Skeletal muscle tissue (tissue), 4 donors: ENCODE data around the gene CAMLG. TPM values are rescaled to one million over a fixed set of nuclear protein-coding genes. Genes with fewer than 3 reads are reported as not detected.

Experiments used
- H3K27ac ChIP-seq: one replicate; pipeline ENCODE4 v1.7.0; 2013; ENCODE audit warnings: mild to moderate bottlenecking, low read depth, low read length, inconsistent platforms
- H3K27me3 ChIP-seq, 3 donors: one replicate each; pipeline ENCODE4 v1.7.0; 2013; ENCODE audit warnings: low read length in 3 of 3; ENCODE audit not compliant: control insufficient read depth in 3 of 3, insufficient read depth in 3 of 3
- H3K36me3 ChIP-seq, 3 donors: one replicate each; pipeline ENCODE4 v1.7.0; 2013; ENCODE audit warnings: low read length in 3 of 3; ENCODE audit not compliant: control insufficient read depth in 3 of 3, insufficient read depth in 3 of 3
- H3K4me1 ChIP-seq, 3 donors: one replicate each; pipeline ENCODE4 v1.7.0; 2013; ENCODE audit warnings: low read length in 3 of 3, mild to moderate bottlenecking in 3 of 3; ENCODE audit not compliant: control insufficient read depth in 3 of 3, insufficient read depth in 3 of 3
- H3K4me3 ChIP-seq, 3 donors: one replicate each; pipeline ENCODE4 v1.7.0; 2013; ENCODE audit warnings: low read length in 3 of 3
- H3K9ac ChIP-seq, 3 donors: one replicate each; pipeline ENCODE4 v1.7.0; 2013; ENCODE audit warnings: low read length in 3 of 3, mild to moderate bottlenecking in 3 of 3, moderate library complexity in 2 of 3, low read depth in 1 of 3
- H3K9me3 ChIP-seq, 3 donors: one replicate each; pipeline ENCODE4 v1.7.0; 2013; ENCODE audit warnings: low read length in 3 of 3; ENCODE audit not compliant: control insufficient read depth in 3 of 3
- total RNA-seq: library from RNA; depleted of rRNA; stranded (reverse); fragments of >200 nt; gene quantifications from one replicate; pipeline ENCODE4 v1.2.3, GENCODE V29; 2014
- donor health status: Osteomylitis.

The CAMLG gene
- total RNA-seq, 1 donor from 2014 or later: 28.7 TPM

- Histone ChIP-seq H3K9ac (no peak overlapping the region), H3K4me1 (no peaks in the 10 kb centered on the region), H3K27me3 (no peaks in the 10 kb centered on the region), H3K9me3 (no peaks in the 10 kb centered on the region), H3K36me3 (peaks cover 32 to 36% (median 34%) of the 10 kb centered on the region in 3 donors), H3K4me3 (no peak overlapping the region), H3K27ac (no peak overlapping the region)
Observed at GRCh38 chr5:134772461-134773125, 34.2 kb downstream of the CAMLG start.

DNA sequence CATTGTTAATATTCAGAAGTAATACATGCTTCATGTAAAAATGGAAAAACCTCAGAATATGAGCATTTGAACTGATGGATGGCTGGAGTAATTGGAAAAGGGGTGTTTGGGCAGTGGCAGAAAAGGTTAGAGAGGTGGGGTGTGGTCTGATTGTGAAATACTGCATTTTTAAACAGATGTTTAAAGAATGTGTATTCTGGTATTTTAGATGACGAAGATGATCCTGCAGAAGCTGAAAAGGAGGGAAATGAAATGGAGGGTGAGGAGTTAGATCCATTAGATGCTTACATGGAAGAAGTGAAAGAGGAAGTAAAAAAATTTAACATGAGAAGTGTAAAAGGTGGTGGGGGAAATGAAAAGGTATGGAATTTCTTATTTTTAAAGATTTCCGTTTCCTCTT, 39.0 kb downstream of the CAMLG start:
- no peaks in the 10 kb centered on the region for H3K27me3 ChIP-seq
- H3K36me3 ChIP-seq: peaks cover 25 to 59% (median 47%) of the 10 kb centered on the region in 3 donors
- H3K4me1 ChIP-seq: no peaks in the 10 kb centered on the region

GRCh38 chr5:134784241-134784920, 46.0 kb downstream of the CAMLG start:
- Histone ChIP-seq H3K9me3 (no peaks in the 10 kb centered on the region), H3K9ac (peak overlapping the region in 1 of 3 donors; percentile 30), H3K36me3 (peaks cover 24 to 71% (median 64%) of the 10 kb centered on the region in 3 donors), H3K4me1 (no peaks in the 10 kb centered on the region), H3K4me3 (no peak overlapping the region), H3K27me3 (no peaks in the 10 kb centered on the region), H3K27ac (no peak overlapping the region)

More for the DNA sequence above, 39.0 kb downstream of the CAMLG start:
- H3K9ac ChIP-seq: no peak overlapping the region
- H3K9me3 ChIP-seq: no peaks in the 10 kb centered on the region
- H3K27ac ChIP-seq: no peak overlapping the region
- H3K4me3 ChIP-seq: no peak overlapping the region

GRCh38 chr5:134784946-134785620, 46.7 kb downstream of the CAMLG start:
- Histone ChIP-seq H3K4me1 (no peaks in the 10 kb centered on the region), H3K4me3 (no peak overlapping the region), H3K27ac (no peak overlapping the region), H3K9me3 (no peaks in the 10 kb centered on the region), H3K36me3 (peaks cover 21 to 70% (median 62%) of the 10 kb centered on the region in 3 donors), H3K27me3 (no peaks in the 10 kb centered on the region), H3K9ac (no peak overlapping the region)

GRCh38 chr5:134787692-134788091, 49.3 kb downstream of the CAMLG start:
- no peak overlapping the region for H3K4me3 ChIP-seq
- peaks cover 19 to 72% (median 63%) of the 10 kb centered on the region in 3 donors for H3K36me3 ChIP-seq
- H3K27ac ChIP-seq: no peak overlapping the region
- no peaks in the 10 kb centered on the region for H3K27me3 ChIP-seq
- H3K9ac ChIP-seq: no peak overlapping the region
- H3K4me1 ChIP-seq: no peaks in the 10 kb centered on the region
- no peaks in the 10 kb centered on the region for H3K9me3 ChIP-seq

DNA sequence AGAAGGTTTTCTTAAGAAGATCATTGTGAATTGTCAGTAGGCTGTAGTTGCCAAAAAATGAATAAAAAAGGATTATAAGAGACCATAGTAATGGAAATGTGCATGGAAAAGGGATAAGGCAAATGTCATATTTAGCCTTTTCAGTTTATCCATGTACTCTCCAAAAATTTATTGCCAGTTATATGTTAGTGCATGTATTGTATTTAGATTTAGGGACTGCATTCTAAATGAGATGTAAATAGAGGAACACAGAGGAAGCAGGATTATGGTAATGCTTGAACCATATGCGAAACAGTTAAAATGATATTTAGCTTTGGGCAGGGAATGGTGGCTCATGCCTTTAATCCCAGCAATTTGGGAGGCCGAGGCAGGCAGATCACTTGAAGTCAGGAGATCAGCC, 53.2 kb downstream of the CAMLG start:
- Histone ChIP-seq H3K9ac (no peak overlapping the region), H3K4me3 (no peak overlapping the region), H3K27me3 (no peaks in the 10 kb centered on the region), H3K27ac (no peak overlapping the region), H3K36me3 (peaks cover 22 to 66% (median 64%) of the 10 kb centered on the region in 3 donors), H3K4me1 (no peaks in the 10 kb centered on the region), H3K9me3 (no peaks in the 10 kb centered on the region)

- Histone ChIP-seq H3K9ac (no peak overlapping the region), H3K4me1 (no peaks in the 10 kb centered on the region), H3K4me3 (no peak overlapping the region), H3K36me3 (peaks cover 17 to 62% (median 60%) of the 10 kb centered on the region in 3 donors), H3K27ac (no peak overlapping the region), H3K27me3 (no peaks in the 10 kb centered on the region), H3K9me3 (no peaks in the 10 kb centered on the region)
Observed at GRCh38 chr5:134792286-134792685, 53.9 kb downstream of the CAMLG start.

GRCh38 chr5:134793111-134793510, 54.8 kb downstream of the CAMLG start:
- Histone ChIP-seq H3K27me3 (no peaks in the 10 kb centered on the region), H3K4me1 (no peaks in the 10 kb centered on the region), H3K4me3 (no peak overlapping the region), H3K36me3 (peaks cover 19 to 63% (median 62%) of the 10 kb centered on the region in 3 donors), H3K9ac (no peak overlapping the region), H3K27ac (no peak overlapping the region), H3K9me3 (no peaks in the 10 kb centered on the region)

GRCh38 chr5:134794082-134794481, 55.7 kb downstream of the CAMLG start:
- H3K9me3 ChIP-seq: no peaks in the 10 kb centered on the region
- H3K4me3 ChIP-seq: no peak overlapping the region
- H3K4me1 ChIP-seq: no peaks in the 10 kb centered on the region
- H3K9ac ChIP-seq: no peak overlapping the region
- H3K27me3 ChIP-seq: no peaks in the 10 kb centered on the region
- peaks cover 21 to 73% (median 66%) of the 10 kb centered on the region in 3 donors for H3K36me3 ChIP-seq
- no peak overlapping the region for H3K27ac ChIP-seq

GRCh38 chr5:134794819-134795218, 56.5 kb downstream of the CAMLG start:
- Histone ChIP-seq H3K9ac (no peak overlapping the region), H3K9me3 (no peaks in the 10 kb centered on the region), H3K27me3 (no peaks in the 10 kb centered on the region), H3K27ac (no peak overlapping the region), H3K4me3 (no peak overlapping the region), H3K36me3 (peaks cover 21 to 66% (median 60%) of the 10 kb centered on the region in 3 donors), H3K4me1 (no peaks in the 10 kb centered on the region)
